Esophagus muscularis mucosa (tissue), 4 donors: ENCODE data around the gene ACIN1.
A peak's percentile ranks its signal among the peaks of the same experiment; 100 is the strongest.

Experiments used
- CTCF ChIP-seq, 3 experiments: fragments of 200-600 bp in 2 of 3; fragments of 450-650 bp in 1 of 3; sonication (generic) in 2 of 3; IDR thresholded peaks; one replicate each; pipeline ENCODE4 v1.5.1; 2017 to 2019; ENCODE audit warnings: antibody characterized with exemption in 3 of 3, mild to moderate bottlenecking in 2 of 3, moderate library complexity in 1 of 3
- EP300 ChIP-seq: sonication (generic); formaldehyde crosslinking; IDR thresholded peaks from one replicate; pipeline ENCODE4 v1.6.1; 2017; ENCODE audit warnings: antibody characterized with exemption
- POLR2A ChIP-seq: fragments of 450-650 bp; IDR thresholded peaks from one replicate; pipeline ENCODE4 v1.6.1; 2017; ENCODE audit warnings: antibody characterized with exemption, moderate library complexity, mild to moderate bottlenecking, low read depth
- POLR2AphosphoS5 ChIP-seq, 2 donors: sonication (generic); formaldehyde crosslinking; IDR thresholded peaks; one replicate each; pipeline ENCODE4 v1.6.1; 2017; ENCODE audit warnings: antibody characterized with exemption in 2 of 2

DNA sequence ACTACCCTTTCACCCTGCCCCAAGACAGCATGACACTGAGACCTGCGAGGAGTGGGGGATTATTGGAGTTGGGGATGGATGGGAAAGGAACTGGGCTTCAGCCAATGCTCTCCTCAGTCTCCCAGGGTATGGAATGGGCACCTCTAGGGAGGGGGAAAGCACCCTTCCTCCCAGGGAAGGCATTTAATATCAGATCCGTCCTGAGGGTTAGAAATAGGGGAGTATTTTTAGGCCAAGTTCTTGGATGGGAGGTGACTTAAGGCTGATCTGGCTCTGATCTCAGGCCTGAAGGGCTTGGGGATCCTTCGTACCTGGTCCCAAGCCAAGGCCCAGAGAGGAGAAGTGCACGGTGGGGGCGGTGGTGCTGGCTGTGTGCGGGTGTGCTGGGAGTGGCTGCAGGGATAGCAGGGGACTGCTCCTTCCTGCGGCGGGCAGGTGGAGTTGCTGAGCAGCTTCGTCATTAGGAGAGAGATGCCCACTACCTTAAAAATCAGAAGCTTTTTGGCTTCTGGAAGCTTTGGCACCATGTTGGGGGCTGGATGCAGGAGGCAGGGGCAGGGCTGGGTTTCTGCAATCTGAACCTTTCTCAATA, 31.1 kb upstream of the ACIN1 start:
- no peak for TF ChIP-seq CTCF (IDR thresholded peaks at IDR 0.05)
- no peak for TF ChIP-seq EP300
- TF ChIP-seq POLR2A, result no peak
- peak in 1 of 2 donors; percentile 8 for TF ChIP-seq POLR2AphosphoS5 (IDR thresholded peaks at IDR 0.05)
